Measurements from ENCODE around the gene C20orf173. TPM values are rescaled to one million over a fixed set of nuclear protein-coding genes. Genes with fewer than 3 reads are reported as not detected.

Gene C20orf173
- total RNA-seq, 2 donors from 2014 or later = not detected

GRCh38 chr20:35504751-35505150, 24.7 kb downstream of the C20orf173 start:
- Mint-ChIP-seq H3K36me3 (ENCODE audit: low read depth) (peaks cover 50% of the 10 kb centered on the region), H3K27me3 (ENCODE audit: insufficient read depth) (no peaks in the 10 kb centered on the region), H3K27ac (no peak overlapping the region), H3K4me3 (no peak overlapping the region), H3K4me1 (no peaks in the 10 kb centered on the region), H3K9me3 (no peaks in the 10 kb centered on the region)
- DNase-seq = no peak
- Histone ChIP-seq H3K36me3 (ENCODE audit: control insufficient read depth, insufficient read depth, low read length) (peaks cover 17% of the 10 kb centered on the region), H3K9ac (ENCODE audit: extremely low read depth, low read length, poor library complexity, severe bottlenecking) (no peak overlapping the region), H3K4me3 (ENCODE audit: low read length) (no peak overlapping the region), H3K27me3 (ENCODE audit: control insufficient read depth, insufficient read depth, low read length, poor library complexity, severe bottlenecking) (no peaks in the 10 kb centered on the region), H3K9me3 (ENCODE audit: control insufficient read depth, low read length) (no peaks in the 10 kb centered on the region), H3K27ac (ENCODE audit: low read depth, low read length) (no peak overlapping the region), H3K4me1 (ENCODE audit: control insufficient read depth, insufficient read depth, low read length) (no peaks in the 10 kb centered on the region)
- WGBS, 2 experiments (ENCODE audit: insufficient coverage in 1 of 2, insufficient read length in 1 of 2) = 97 to 100% methylated on average over 3 to 5 of the region's 5 CpGs
- TF ChIP-seq, protein P1, sequence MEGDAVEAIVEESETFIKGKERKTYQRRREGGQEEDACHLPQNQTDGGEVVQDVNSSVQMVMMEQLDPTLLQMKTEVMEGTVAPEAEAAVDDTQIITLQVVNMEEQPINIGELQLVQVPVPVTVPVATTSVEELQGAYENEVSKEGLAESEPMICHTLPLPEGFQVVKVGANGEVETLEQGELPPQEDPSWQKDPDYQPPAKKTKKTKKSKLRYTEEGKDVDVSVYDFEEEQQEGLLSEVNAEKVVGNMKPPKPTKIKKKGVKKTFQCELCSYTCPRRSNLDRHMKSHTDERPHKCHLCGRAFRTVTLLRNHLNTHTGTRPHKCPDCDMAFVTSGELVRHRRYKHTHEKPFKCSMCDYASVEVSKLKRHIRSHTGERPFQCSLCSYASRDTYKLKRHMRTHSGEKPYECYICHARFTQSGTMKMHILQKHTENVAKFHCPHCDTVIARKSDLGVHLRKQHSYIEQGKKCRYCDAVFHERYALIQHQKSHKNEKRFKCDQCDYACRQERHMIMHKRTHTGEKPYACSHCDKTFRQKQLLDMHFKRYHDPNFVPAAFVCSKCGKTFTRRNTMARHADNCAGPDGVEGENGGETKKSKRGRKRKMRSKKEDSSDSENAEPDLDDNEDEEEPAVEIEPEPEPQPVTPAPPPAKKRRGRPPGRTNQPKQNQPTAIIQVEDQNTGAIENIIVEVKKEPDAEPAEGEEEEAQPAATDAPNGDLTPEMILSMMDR (conservative IDR thresholded peaks at IDR 0.05) = no peak

DNA sequence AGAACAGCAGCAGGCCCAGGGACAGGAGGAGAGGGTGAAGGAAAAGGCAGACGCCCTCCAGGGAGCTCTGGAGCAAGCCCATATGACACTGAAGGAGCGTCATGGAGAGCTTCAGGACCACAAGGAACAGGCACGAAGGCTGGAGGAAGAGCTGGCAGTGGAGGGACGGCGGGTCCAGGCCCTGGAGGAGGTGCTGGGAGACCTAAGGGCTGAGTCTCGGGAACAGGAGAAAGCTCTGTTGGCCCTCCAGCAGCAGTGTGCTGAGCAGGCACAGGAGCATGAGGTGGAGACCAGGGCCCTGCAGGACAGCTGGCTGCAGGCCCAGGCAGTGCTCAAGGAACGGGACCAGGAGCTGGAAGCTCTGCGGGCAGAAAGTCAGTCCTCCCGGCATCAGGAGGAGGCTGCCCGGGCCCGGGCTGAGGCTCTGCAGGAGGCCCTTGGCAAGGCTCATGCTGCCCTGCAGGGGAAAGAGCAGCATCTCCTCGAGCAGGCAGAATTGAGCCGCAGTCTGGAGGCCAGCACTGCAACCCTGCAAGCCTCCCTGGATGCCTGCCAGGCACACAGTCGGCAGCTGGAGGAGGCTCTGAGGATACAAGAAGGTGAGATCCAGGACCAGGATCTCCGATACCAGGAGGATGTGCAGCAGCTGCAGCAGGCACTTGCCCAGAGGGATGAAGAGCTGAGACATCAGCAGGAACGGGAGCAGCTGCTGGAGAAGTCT, 25.5 kb downstream of the C20orf173 start:
- no peaks in the 10 kb centered on the region for H3K9me3 ChIP-seq (ENCODE audit: control insufficient read depth, low read length)
- no peak overlapping the region for H3K9ac ChIP-seq (ENCODE audit: extremely low read depth, low read length, poor library complexity, severe bottlenecking)
- no peak overlapping the region for H3K4me3 Mint-ChIP-seq
- H3K4me3 ChIP-seq (ENCODE audit: low read length) = no peak overlapping the region
- no peaks in the 10 kb centered on the region for H3K27me3 ChIP-seq (ENCODE audit: control insufficient read depth, insufficient read depth, low read length, poor library complexity, severe bottlenecking)
- H3K27me3 Mint-ChIP-seq (ENCODE audit: insufficient read depth) = no peaks in the 10 kb centered on the region
- no peaks in the 10 kb centered on the region for H3K4me1 Mint-ChIP-seq
- no peak overlapping the region for H3K27ac Mint-ChIP-seq
- no peak for DNase-seq
- peaks cover 55% of the 10 kb centered on the region for H3K36me3 Mint-ChIP-seq (ENCODE audit: low read depth)
- no peaks in the 10 kb centered on the region for H3K4me1 ChIP-seq (ENCODE audit: control insufficient read depth, insufficient read depth, low read length)
- H3K27ac ChIP-seq (ENCODE audit: low read depth, low read length) = no peak overlapping the region
- TF ChIP-seq, protein P1 (conservative IDR thresholded peaks at IDR 0.05) = no peak
- WGBS, 2 experiments (ENCODE audit: insufficient coverage in 1 of 2, insufficient read length in 1 of 2) = 93 to 97% methylated on average over 15 to 16 of the region's 16 CpGs
- H3K36me3 ChIP-seq (ENCODE audit: control insufficient read depth, insufficient read depth, low read length) = peaks cover 17% of the 10 kb centered on the region
- H3K9me3 Mint-ChIP-seq = no peaks in the 10 kb centered on the region

DNA sequence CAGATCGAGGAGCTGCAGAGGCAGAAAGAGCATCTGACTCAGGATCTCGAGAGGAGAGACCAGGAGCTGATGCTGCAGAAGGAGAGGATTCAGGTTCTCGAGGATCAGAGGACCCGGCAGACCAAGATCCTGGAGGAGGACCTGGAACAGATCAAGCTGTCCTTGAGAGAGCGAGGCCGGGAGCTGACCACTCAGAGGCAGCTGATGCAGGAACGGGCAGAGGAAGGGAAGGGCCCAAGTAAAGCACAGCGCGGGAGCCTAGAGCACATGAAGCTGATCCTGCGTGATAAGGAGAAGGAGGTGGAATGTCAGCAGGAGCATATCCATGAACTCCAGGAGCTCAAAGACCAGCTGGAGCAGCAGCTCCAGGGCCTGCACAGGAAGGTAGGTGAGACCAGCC, 26.2 kb downstream of the C20orf173 start:
- no peaks in the 10 kb centered on the region for H3K4me1 ChIP-seq (ENCODE audit: control insufficient read depth, insufficient read depth, low read length)
- Mint-ChIP-seq H3K4me3 (no peak overlapping the region), H3K36me3 (ENCODE audit: low read depth) (peaks cover 56% of the 10 kb centered on the region), H3K9me3 (no peaks in the 10 kb centered on the region), H3K27me3 (ENCODE audit: insufficient read depth) (no peaks in the 10 kb centered on the region), H3K4me1 (no peaks in the 10 kb centered on the region), H3K27ac (no peak overlapping the region)
- WGBS, 2 experiments (ENCODE audit: insufficient coverage in 1 of 2, insufficient read length in 1 of 2) = 92 to 97% methylated on average over 10 of the region's 10 CpGs
- no peak overlapping the region for H3K9ac ChIP-seq (ENCODE audit: extremely low read depth, low read length, poor library complexity, severe bottlenecking)
- TF ChIP-seq, protein P1 (conservative IDR thresholded peaks at IDR 0.05) = no peak
- no peaks in the 10 kb centered on the region for H3K9me3 ChIP-seq (ENCODE audit: control insufficient read depth, low read length)
- no peak for DNase-seq
- no peak overlapping the region for H3K27ac ChIP-seq (ENCODE audit: low read depth, low read length)
- H3K27me3 ChIP-seq (ENCODE audit: control insufficient read depth, insufficient read depth, low read length, poor library complexity, severe bottlenecking) = no peaks in the 10 kb centered on the region
- H3K4me3 ChIP-seq (ENCODE audit: low read length) = no peak overlapping the region
- H3K36me3 ChIP-seq (ENCODE audit: control insufficient read depth, insufficient read depth, low read length) = peaks cover 18% of the 10 kb centered on the region
